Tibial nerve (tissue), 4 donors: ENCODE data around the gene CACNA1I. TPM values are rescaled to one million over a fixed set of nuclear protein-coding genes. Genes with fewer than 3 reads are reported as not detected.

Experiments used
- DNase-seq, 2 donors: peaks; one replicate each; pipeline ENCODE4 v3.0.0-alpha.2; 2019; ENCODE audit warnings: low spot score in 2 of 2
- H3K27ac ChIP-seq, 4 donors: fragments of 200-600 bp; sonication (generic) in 3 of 4; one replicate each; pipeline ENCODE4 v1.5.1; 2017 to 2019; ENCODE audit warnings: mild to moderate bottlenecking in 1 of 4
- H3K27me3 ChIP-seq, 2 donors: fragments of 200-600 bp; sonication (generic) in 1 of 2; one replicate each; pipeline versions ENCODE4 v1.5.1 to v1.6.0; 2017 to 2019
- H3K36me3 ChIP-seq, 3 donors: fragments of 200-600 bp; sonication (generic); one replicate each; pipeline ENCODE4 v1.5.1; 2018 to 2019
- H3K4me1 ChIP-seq, 4 donors: fragments of 200-600 bp; sonication (generic) in 3 of 4; one replicate each; pipeline ENCODE4 v1.5.1; 2017 to 2019
- H3K4me3 ChIP-seq, 4 donors: fragments of 200-600 bp; sonication (generic) in 3 of 4; one replicate each; pipeline ENCODE4 v1.5.1; 2017 to 2019; ENCODE audit warnings: mild to moderate bottlenecking in 1 of 4, moderate library complexity in 1 of 4
- H3K9me3 ChIP-seq, 4 donors: fragments of 200-600 bp; sonication (generic) in 3 of 4; one replicate each; pipeline ENCODE4 v1.5.1; 2017 to 2019
- EP300 ChIP-seq, 2 donors: sonication (generic); formaldehyde crosslinking; IDR thresholded peaks; one replicate each; pipeline ENCODE4 v1.6.1; 2017; ENCODE audit warnings: antibody characterized with exemption in 2 of 2, mild to moderate bottlenecking in 1 of 2
- POLR2A ChIP-seq, 2 donors: fragments of 450-650 bp; IDR thresholded peaks; one replicate each; pipeline ENCODE4 v1.6.1; 2017; ENCODE audit warnings: antibody characterized with exemption in 2 of 2, mild to moderate bottlenecking in 2 of 2, moderate library complexity in 2 of 2
- WGBS, 2 donors: methylation state at CpG; one replicate each; pipeline ENCODE4 v1.1.5; 2018; 5-methylcytosine and 5-hydroxymethylcytosine counted together
- total RNA-seq, 4 donors: library from RNA; depleted of rRNA; stranded (reverse); fragments of >200 nt; gene quantifications; one replicate each; pipeline ENCODE4 v1.1.0, GENCODE V29; 2016
- TF ChIP-seq, protein P1 (sequence below), 5 experiments: fragments of 200-600 bp in 3 of 5; fragments of 450-650 bp in 2 of 5; sonication (generic) in 3 of 5; IDR thresholded peaks; one replicate each; pipeline ENCODE4 v1.5.1; 2016 to 2019; ENCODE audit warnings: antibody characterized with exemption in 5 of 5, mild to moderate bottlenecking in 3 of 5, moderate library complexity in 2 of 5

Gene CACNA1I
- total RNA-seq, 4 donors from 2014 or later, result 0.42 to 0.78 (median 0.52) TPM

DNA sequence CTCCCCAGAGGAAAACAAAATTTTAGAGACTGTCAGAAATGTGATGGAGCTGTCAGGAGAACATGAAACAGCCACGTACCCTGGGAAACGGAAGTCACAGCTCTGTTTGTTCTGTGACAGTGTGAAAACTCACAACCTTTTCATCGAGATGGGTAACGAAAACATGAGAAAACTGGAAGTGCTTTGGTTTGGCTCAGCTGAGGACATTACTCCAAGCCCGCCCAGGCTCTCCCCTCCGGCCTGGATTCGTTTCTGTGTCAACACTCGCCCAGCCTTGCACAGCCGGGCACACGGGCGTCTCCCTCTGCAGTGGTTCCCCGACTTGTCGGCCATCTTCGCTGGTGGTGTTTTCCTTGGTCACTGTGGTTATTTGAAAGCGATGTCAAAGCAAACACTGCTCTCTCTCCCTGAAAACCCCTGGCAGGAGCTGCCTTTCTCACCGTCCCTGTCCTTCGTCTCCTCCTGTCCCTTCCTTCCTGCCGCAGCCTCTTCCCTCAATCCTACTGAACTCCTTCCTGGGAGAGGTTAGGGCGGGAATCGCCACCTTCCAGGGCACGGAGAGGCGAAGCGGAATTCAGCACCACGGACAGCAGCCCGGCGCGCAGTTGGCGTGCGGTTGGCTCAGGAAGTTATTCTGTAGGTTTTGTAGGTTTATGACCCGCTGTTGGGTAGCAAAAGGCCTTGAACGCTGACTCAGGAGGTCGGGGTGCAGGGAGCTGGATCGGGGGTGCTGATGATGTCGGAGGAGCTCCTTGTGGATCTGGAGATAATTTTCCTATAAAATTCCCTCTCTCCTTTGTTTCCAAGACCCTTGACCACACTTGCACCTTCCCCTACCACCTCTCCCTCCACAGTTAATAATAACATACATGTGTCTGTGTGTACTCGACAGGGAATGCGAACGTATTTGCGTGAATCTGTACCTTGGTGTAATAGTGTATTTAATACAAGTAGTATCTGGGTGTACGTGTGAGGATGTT, 24.9 kb upstream of the CACNA1I start:
- 30 to 37% methylated on average over 39 of the region's 39 CpGs for WGBS, 2 donors
- no peaks in the 10 kb centered on the region for H3K4me1 ChIP-seq
- H3K27me3 ChIP-seq, result peaks cover 0 to 63% of the 10 kb centered on the region in 2 donors
- no peak for DNase-seq
- H3K9me3 ChIP-seq, result no peaks in the 10 kb centered on the region
- H3K27ac ChIP-seq, result no peak overlapping the region
- no peak overlapping the region for H3K4me3 ChIP-seq
- H3K36me3 ChIP-seq, result no peaks in the 10 kb centered on the region
- TF ChIP-seq EP300 (IDR thresholded peaks at IDR 0.05) (no peak), POLR2A (IDR thresholded peaks at IDR 0.05) (no peak)
- TF ChIP-seq, protein P1, sequence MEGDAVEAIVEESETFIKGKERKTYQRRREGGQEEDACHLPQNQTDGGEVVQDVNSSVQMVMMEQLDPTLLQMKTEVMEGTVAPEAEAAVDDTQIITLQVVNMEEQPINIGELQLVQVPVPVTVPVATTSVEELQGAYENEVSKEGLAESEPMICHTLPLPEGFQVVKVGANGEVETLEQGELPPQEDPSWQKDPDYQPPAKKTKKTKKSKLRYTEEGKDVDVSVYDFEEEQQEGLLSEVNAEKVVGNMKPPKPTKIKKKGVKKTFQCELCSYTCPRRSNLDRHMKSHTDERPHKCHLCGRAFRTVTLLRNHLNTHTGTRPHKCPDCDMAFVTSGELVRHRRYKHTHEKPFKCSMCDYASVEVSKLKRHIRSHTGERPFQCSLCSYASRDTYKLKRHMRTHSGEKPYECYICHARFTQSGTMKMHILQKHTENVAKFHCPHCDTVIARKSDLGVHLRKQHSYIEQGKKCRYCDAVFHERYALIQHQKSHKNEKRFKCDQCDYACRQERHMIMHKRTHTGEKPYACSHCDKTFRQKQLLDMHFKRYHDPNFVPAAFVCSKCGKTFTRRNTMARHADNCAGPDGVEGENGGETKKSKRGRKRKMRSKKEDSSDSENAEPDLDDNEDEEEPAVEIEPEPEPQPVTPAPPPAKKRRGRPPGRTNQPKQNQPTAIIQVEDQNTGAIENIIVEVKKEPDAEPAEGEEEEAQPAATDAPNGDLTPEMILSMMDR (IDR thresholded peaks at IDR 0.05), result no peak

DNA sequence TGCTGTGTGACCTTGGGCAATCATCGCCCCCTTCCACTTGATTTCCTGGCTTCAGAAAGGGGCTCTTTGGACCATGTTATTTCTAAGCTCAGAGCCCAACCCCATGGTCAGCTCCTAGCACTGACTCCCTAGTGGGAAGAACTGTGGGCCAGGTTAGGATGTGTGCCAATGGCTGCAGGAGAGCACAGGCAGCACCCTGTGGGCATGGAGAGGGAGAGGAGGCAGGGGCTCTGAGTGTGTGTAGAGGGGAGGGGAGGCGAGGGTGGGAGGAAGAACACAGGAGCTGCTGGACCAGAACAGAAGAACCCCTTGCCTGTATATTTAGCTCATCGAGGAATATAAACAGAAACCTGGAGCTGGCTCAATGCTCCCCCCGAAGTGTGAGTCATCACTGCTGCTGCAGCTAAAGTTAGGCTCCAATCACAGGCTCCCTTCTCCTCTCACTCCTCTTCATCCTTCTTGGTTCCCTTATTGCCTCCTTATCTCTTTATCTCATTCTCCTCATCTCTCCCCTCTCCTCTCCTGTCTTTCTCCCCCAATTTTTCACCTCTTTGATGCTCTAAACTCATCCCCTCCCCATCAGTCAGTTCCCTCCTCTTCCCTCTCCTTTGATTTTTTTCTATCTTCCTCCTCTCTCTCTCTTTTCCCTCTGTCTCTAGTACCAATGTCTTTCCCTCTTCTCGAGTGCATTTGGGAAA, 23.5 kb upstream of the CACNA1I start:
- DNase-seq, result no peak
- H3K27me3 ChIP-seq, result peaks cover 0 to 74% of the 10 kb centered on the region in 2 donors
- no peaks in the 10 kb centered on the region for H3K36me3 ChIP-seq
- H3K4me3 ChIP-seq, result no peak overlapping the region
- WGBS, 2 donors, result 50 to 56% methylated on average over 5 of the region's 5 CpGs
- H3K27ac ChIP-seq, result no peak overlapping the region
- H3K9me3 ChIP-seq, result no peaks in the 10 kb centered on the region
- TF ChIP-seq, protein P1 (IDR thresholded peaks at IDR 0.05), result no peak
- TF ChIP-seq EP300 (IDR thresholded peaks at IDR 0.05) (no peak), POLR2A (IDR thresholded peaks at IDR 0.05) (no peak)
- no peaks in the 10 kb centered on the region for H3K4me1 ChIP-seq

DNA sequence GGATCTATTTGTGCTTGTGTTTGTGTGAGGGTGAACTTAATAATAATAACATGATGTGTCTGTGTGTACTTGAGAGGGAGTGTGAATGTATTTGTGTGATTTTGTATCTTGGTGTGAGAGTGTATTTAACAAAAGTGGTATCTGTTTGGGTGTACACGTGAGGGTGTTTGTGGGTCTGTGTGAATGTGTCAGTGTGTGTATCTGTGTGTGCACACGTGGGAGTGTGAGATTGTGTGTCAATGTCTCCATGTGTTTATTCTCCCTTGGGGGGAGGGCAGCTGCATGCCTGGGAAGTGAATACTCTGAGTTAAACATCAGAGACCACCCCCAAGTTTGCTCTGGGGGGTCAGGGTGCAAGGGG, 23.0 kb upstream of the CACNA1I start:
- Histone ChIP-seq H3K9me3 (no peaks in the 10 kb centered on the region), H3K27ac (no peak overlapping the region), H3K36me3 (no peaks in the 10 kb centered on the region), H3K27me3 (peaks cover 0 to 74% of the 10 kb centered on the region in 2 donors), H3K4me3 (no peak overlapping the region), H3K4me1 (no peaks in the 10 kb centered on the region)
- whole genome bisulfite sequencing, 2 donors, result 36 to 49% methylated on average over 2 of the region's 2 CpGs
- no peak for DNase-seq
- TF ChIP-seq, protein P1 (IDR thresholded peaks at IDR 0.05), result no peak
- no peak for TF ChIP-seq POLR2A (IDR thresholded peaks at IDR 0.05)
- TF ChIP-seq EP300 (IDR thresholded peaks at IDR 0.05), result no peak

DNA sequence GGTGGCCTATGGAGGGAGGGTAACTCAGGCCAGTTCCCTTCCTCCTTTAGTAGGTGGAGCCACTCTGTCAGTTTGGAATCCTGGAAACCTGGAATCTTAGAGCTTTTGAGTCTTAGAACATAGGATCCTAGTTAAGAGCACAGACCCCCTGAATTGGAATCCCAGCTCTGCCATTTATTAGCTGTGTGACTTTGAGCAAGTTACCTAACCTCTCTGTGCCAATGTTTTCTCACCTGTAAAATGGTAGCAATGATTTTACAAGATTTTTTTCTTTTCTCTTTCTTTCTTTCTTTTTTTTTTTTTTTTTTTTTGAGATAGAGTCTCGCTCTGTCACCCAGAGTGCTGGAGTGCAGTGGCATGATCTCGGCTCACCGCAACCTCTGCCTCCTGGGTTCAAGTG, 17.1 kb upstream of the CACNA1I start:
- DNase-seq, result no peak
- TF ChIP-seq POLR2A (IDR thresholded peaks at IDR 0.05) (no peak), EP300 (IDR thresholded peaks at IDR 0.05) (no peak)
- TF ChIP-seq, protein P1 (IDR thresholded peaks at IDR 0.05), result no peak
- H3K27ac ChIP-seq, result no peak overlapping the region
- H3K27me3 ChIP-seq, result peaks cover 0 to 55% of the 10 kb centered on the region in 2 donors
- H3K4me1 ChIP-seq, result peaks cover 0 to 13% (median 7%) of the 10 kb centered on the region in 4 donors
- H3K9me3 ChIP-seq, result no peaks in the 10 kb centered on the region
- WGBS, 2 donors, result 77 to 85% methylated on average over 3 of the region's 3 CpGs
- no peak overlapping the region for H3K4me3 ChIP-seq
- H3K36me3 ChIP-seq, result no peaks in the 10 kb centered on the region

DNA sequence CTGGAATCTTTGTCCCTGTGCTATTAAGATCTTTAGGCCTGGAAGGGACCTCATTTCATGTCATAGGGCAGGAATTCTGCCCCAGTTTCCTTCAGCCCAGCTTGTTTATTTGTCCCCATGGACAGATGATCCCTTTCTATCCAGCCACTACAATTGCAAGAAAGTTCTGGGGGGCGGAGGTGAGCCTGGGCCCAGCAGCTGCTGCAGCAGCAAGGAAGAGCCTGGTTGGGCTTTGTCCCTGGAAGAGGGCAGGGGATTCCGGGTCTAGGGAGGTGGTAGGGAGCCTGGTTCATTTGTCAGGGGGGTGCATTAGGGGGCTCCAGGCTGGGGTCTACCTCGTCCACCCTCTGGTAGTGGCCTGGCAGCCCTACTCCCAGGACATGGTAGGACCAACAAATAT, 16.4 kb upstream of the CACNA1I start:
- 42 to 51% methylated on average over 3 of the region's 3 CpGs for WGBS, 2 donors
- Histone ChIP-seq H3K4me1 (peaks cover 0 to 17% (median 9%) of the 10 kb centered on the region in 4 donors), H3K27me3 (peaks cover 0 to 55% of the 10 kb centered on the region in 2 donors), H3K9me3 (no peaks in the 10 kb centered on the region), H3K4me3 (no peak overlapping the region), H3K36me3 (no peaks in the 10 kb centered on the region), H3K27ac (no peak overlapping the region)
- DNase-seq, result no peak
- TF ChIP-seq POLR2A (IDR thresholded peaks at IDR 0.05), result no peak
- no peak for TF ChIP-seq EP300 (IDR thresholded peaks at IDR 0.05)
- TF ChIP-seq, protein P1 (IDR thresholded peaks at IDR 0.05), result no peak
